ENCODE measurements around the gene METTL15. TPM values are rescaled to one million over a fixed set of nuclear protein-coding genes. Genes with fewer than 3 reads are reported as not detected.

Gene METTL15
- polyA plus RNA-seq, 1 donor (not counting 4 experiments of a cell fraction or from before 2014, with no cell fraction given), result 10.0 TPM

GRCh38 chr11:28104425-28104824 lies 3.8 kb upstream of the METTL15 start:
- Histone ChIP-seq H3K9ac (ENCODE audit: control insufficient read depth, extremely low read depth, insufficient read depth, low read length) (no peak overlapping the region), H3K79me2 (ENCODE audit: control insufficient read depth, insufficient read depth, low read length) (peaks cover 70% of the 10 kb centered on the region), H3K9me3 (ENCODE audit: control insufficient read depth, low read depth, low read length) (no peaks in the 10 kb centered on the region), H3K27ac (ENCODE audit: control insufficient read depth, insufficient read depth, low read length) (no peak overlapping the region), H3K9me1 (ENCODE audit: control insufficient read depth, extremely low read depth, insufficient read depth, low read length) (no peaks in the 10 kb centered on the region), H3K27me3 (ENCODE audit: control insufficient read depth, extremely low read depth, insufficient read depth, low read length) (no peaks in the 10 kb centered on the region), H2AFZ (ENCODE audit: control insufficient read depth, low read length) (peak overlapping the region; percentile 26), H4K20me1 (ENCODE audit: control insufficient read depth, extremely low read depth, insufficient read depth, low read length) (no peaks in the 10 kb centered on the region), H3K4me3 (ENCODE audit: control insufficient read depth in 2 of 3, extremely low read depth in 1 of 3, insufficient read depth in 2 of 3, low read depth in 1 of 3, low read length in 3 of 3) (no peak overlapping the region), H3K36me3 (ENCODE audit: control insufficient read depth in 2 of 2, extremely low read depth in 1 of 2, insufficient read depth in 2 of 2, low read length in 2 of 2) (no peaks in the 10 kb centered on the region), H3K4me1 (ENCODE audit: control insufficient read depth, extremely low read depth, insufficient read depth, low read length) (peaks cover 19% of the 10 kb centered on the region), H3K4me2 (ENCODE audit: control insufficient read depth, extremely low read depth, insufficient read depth, low read depth, low read length) (no peak overlapping the region)
- FAIRE-seq (no peak), DNase-seq (ENCODE audit: low read depth, low spot score) (no peak)
- dilution Hi-C loops (cut with MboI; ENCODE audit: extremely low pct_ligation_motif_present, low sequenced_read_pairs), result no loop called here
- TF ChIP-seq CTCF (optimal IDR thresholded peaks at IDR 0.05 in 1 of 3, IDR thresholded peaks at IDR 0.05 in 1 of 3, conservative IDR thresholded peaks at IDR 0.05 in 1 of 3; ENCODE audit: extremely low read depth in 1 of 3, insufficient read depth in 2 of 3, low read length in 3 of 3) (no peak), EZH2 (IDR thresholded peaks at IDR 0.05; ENCODE audit: low read length) (no peak)

DNA sequence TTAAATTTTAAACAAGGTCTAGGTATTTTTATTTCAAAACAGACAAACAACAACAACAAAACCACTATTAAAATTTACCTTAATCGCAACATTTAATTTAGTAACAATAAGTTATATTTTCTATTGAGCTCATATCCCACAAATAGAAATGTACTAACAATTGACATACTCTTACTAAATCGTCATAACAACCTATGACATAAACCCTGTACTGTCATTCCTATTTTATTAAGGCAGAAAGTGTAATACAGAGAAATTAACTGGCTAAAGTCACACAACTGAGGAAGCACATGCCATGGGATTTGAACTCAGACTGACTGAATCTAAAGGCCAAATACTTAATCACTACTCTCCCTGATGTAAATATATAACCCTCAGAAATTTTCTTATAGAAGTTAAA lies 3.2 kb upstream of the METTL15 start:
- Histone ChIP-seq H3K9ac (ENCODE audit: control insufficient read depth, extremely low read depth, insufficient read depth, low read length) (no peak overlapping the region), H3K4me3 (ENCODE audit: control insufficient read depth in 2 of 3, extremely low read depth in 1 of 3, insufficient read depth in 2 of 3, low read depth in 1 of 3, low read length in 3 of 3) (no peak overlapping the region), H3K27me3 (ENCODE audit: control insufficient read depth, extremely low read depth, insufficient read depth, low read length) (no peaks in the 10 kb centered on the region), H4K20me1 (ENCODE audit: control insufficient read depth, extremely low read depth, insufficient read depth, low read length) (no peaks in the 10 kb centered on the region), H3K9me1 (ENCODE audit: control insufficient read depth, extremely low read depth, insufficient read depth, low read length) (no peaks in the 10 kb centered on the region), H3K4me2 (ENCODE audit: control insufficient read depth, extremely low read depth, insufficient read depth, low read depth, low read length) (no peak overlapping the region), H2AFZ (ENCODE audit: control insufficient read depth, low read length) (no peak overlapping the region), H3K4me1 (ENCODE audit: control insufficient read depth, extremely low read depth, insufficient read depth, low read length) (peaks cover 24% of the 10 kb centered on the region), H3K27ac (ENCODE audit: control insufficient read depth, insufficient read depth, low read length) (no peak overlapping the region), H3K36me3 (ENCODE audit: control insufficient read depth in 2 of 2, extremely low read depth in 1 of 2, insufficient read depth in 2 of 2, low read length in 2 of 2) (no peaks in the 10 kb centered on the region), H3K79me2 (ENCODE audit: control insufficient read depth, insufficient read depth, low read length) (peaks cover 65% of the 10 kb centered on the region), H3K9me3 (ENCODE audit: control insufficient read depth, low read depth, low read length) (no peaks in the 10 kb centered on the region)
- no peak for FAIRE-seq
- TF ChIP-seq CTCF (optimal IDR thresholded peaks at IDR 0.05 in 1 of 3, IDR thresholded peaks at IDR 0.05 in 1 of 3, conservative IDR thresholded peaks at IDR 0.05 in 1 of 3; ENCODE audit: extremely low read depth in 1 of 3, insufficient read depth in 2 of 3, low read length in 3 of 3) (no peak), EZH2 (IDR thresholded peaks at IDR 0.05; ENCODE audit: low read length) (no peak)
- DNase-seq (ENCODE audit: low read depth, low spot score), result no peak
- dilution Hi-C loops (cut with MboI; ENCODE audit: extremely low pct_ligation_motif_present, low sequenced_read_pairs), result no loop called here

Measured in keratinocyte (primary cell).